HG02885 (cell line): ENCODE measurements around the gene SFMBT2.
"Not testable (repeated sequence)": the region's sequence is repeated elsewhere in the genome, so short reads cannot be mapped to it uniquely, and the experiment has no call there.

Experiments
- ATAC-seq: cut with Tn5 transposase; IDR thresholded peaks from one replicate; pipeline ENCODE4 v1.9.1; 2021; ENCODE audit warnings: mild to moderate bottlenecking; ENCODE audit not compliant: unreplicated experiment, poor library complexity

Gene SFMBT2

GRCh38 chr10:7405637-7406036, 5.2 kb downstream of the SFMBT2 start:
- ATAC-seq, result no peak

- ATAC-seq, result no peak
Measured at GRCh38 chr10:7403620-7404019, 7.2 kb downstream of the SFMBT2 start.

- no peak for ATAC-seq
Measured at GRCh38 chr10:7401782-7402181, 9.1 kb downstream of the SFMBT2 start.

DNA sequence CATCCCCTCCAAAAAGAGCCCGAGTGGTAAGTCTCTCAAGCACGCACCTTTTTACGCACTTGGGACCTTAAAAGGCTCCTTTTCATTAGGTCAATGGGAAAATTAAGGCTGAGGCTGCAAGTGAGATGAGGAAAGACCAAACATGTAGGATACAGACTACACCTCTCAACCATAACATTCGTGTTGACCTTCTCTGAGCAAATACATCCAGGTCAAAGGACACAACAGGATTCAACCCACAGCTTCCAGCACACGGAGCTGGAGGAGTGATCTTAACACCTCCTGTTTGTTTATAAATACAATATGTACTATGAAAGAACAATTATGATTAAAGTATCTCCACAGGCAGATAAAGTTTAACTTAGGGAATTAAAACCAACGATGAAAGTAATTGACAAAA, 9.7 kb downstream of the SFMBT2 start:
- ATAC-seq, result no peak

- ATAC-seq, result no peak
Measured at GRCh38 chr10:7400068-7400715, 10.6 kb downstream of the SFMBT2 start.

GRCh38 chr10:7399533-7399932, 11.3 kb downstream of the SFMBT2 start:
- no peak for ATAC-seq

GRCh38 chr10:7397049-7398035, 13.5 kb downstream of the SFMBT2 start:
- ATAC-seq, result no peak

GRCh38 chr10:7392301-7392700, 18.5 kb downstream of the SFMBT2 start:
- not testable (repeated sequence) for ATAC-seq

DNA sequence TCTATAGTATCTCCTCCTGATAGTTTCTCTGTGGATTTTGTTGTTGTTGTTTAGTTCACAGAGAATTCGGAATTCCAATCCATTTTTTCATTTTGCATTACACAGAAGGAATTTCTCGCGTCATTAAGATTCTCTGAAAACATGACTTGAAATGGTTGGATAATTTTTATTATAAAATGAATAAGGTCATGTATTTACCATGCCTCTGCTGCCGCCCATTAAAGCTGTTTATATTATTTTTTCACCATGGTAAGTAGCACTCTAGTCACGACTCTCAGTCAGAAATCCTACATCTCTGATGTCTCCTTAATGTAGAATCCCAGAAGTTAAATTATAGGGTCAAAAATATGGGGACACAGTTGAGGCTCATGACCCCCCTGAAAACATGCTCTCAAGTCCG, 19.1 kb downstream of the SFMBT2 start:
- no peak for ATAC-seq

DNA sequence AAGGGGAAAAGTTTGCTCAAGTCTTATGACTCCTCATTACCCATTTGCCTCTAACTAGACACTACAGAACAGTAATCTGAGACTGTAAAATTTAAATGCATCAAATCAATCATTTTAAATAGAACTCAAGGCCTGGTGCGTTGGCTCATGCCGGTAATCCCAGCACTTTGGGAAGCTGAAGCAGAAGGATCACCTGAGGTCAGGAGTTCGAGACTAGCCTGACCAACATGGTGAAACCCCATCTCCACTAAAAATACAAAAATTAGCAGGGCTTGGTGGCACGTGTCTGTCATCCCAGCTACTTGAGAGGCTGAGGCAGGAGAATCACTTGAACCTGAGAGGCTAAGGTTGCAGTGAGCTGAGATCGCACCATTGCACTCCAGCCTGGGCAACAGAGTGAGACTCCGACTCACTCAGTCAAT, 20.1 kb downstream of the SFMBT2 start:
- not testable (repeated sequence) for ATAC-seq

GRCh38 chr10:7389844-7390243, 21.0 kb downstream of the SFMBT2 start:
- peak; percentile 28 for ATAC-seq

DNA sequence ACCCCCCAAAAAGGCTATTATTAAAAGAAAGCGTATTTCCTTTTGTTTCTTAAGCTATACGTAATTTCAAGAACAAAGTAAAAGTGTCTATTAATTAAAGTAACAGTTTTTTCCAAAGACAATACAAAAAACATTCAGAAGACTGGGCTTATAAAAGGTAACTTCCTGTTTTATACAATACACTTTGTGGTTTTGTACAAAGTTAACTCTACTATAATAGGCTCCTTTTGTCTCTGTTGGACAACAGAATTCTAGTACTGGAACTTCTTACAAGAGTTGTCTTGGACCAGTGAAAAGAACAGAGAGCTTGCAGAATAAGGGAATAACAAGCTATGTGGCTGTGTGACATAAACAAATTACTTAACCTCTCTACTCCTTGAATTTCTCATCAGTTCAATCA, 21.5 kb downstream of the SFMBT2 start:
- ATAC-seq, result peak; percentile 49

DNA sequence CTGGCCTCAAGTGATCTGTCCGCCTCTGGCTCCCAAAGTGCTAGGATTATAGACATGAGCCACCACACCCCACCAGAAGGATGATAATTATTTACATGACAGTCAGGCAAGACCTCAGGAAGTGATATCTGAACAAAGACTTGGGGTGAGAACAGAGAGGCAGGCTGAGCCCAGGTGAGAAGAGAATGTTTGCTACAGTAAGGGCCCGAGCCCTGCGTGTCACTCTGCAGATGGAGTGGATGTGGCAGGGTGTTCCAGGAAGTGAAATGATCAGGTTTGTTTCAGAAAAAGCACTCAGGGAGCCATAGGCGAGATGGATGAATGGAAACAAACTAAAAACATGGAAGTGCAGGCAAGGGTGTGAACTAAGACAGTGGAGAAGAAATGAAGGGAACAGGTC, 22.2 kb downstream of the SFMBT2 start:
- ATAC-seq, result no peak

DNA sequence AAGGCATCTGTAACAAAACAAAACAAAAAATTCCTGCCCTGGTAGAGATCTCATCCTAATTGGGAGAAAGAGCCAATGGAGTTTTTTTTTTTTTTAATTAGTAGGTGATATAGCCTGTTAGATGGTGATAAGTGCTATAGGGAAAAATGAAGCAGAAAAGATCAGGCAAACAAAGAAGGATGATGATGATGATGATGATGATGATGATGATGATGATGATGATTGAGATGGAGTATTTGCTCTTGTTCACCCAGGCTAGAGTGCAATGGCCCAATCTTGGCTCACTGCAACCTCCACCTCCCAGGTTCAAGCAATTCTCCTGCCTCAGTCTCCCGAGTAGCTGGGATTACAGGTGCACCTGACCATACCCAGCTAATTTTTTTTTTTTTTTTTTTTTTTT, 22.7 kb downstream of the SFMBT2 start:
- not testable (repeated sequence) for ATAC-seq

DNA sequence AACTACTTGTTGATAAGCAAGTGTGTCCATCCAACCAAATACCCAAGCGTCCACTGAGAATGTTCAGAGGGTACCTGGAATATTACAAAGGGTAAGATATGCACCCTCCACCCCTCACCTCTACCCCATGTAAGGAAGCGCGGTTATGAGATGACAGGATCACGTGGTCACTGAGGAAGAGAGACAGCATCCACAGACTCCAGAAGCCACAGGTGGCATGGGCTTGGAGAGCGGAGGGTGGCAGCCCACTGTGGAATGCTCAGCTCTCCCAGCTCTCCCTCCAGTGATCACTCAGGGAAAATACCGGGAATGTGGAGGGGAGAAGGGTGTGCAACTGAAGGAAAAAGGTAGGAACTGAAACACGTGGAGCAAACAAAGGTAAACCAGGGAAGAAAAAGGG, 25.7 kb downstream of the SFMBT2 start:
- no peak for ATAC-seq

- ATAC-seq, result no peak
Measured at GRCh38 chr10:7383442-7383841, 27.4 kb downstream of the SFMBT2 start.

DNA sequence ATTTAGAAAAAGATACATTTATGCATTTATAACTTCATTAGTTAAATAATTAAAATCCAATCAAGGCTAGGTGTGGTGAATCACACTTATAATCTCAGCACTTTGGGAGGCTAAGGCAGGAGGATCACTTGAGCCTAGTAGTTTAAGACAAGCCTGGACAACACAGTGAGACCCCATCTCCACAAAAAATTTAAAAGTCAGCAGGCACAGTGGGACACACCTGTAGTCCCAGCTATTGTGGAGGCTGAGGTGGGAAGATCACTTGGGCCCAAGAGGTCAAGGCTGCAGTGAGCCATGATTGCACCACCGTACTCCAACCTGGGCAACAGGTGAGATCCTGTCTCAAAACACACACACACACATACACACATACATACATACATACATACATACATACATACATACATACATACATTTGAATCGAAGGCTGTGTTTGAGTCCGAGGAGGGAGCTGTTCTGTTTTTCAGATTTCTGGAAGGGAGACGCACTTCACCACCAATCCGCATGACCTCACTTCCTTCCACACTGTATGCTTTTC, 30.1 kb downstream of the SFMBT2 start:
- ATAC-seq, result no peak

- ATAC-seq, result no peak
Measured at GRCh38 chr10:7378602-7379403, 32.0 kb downstream of the SFMBT2 start.

DNA sequence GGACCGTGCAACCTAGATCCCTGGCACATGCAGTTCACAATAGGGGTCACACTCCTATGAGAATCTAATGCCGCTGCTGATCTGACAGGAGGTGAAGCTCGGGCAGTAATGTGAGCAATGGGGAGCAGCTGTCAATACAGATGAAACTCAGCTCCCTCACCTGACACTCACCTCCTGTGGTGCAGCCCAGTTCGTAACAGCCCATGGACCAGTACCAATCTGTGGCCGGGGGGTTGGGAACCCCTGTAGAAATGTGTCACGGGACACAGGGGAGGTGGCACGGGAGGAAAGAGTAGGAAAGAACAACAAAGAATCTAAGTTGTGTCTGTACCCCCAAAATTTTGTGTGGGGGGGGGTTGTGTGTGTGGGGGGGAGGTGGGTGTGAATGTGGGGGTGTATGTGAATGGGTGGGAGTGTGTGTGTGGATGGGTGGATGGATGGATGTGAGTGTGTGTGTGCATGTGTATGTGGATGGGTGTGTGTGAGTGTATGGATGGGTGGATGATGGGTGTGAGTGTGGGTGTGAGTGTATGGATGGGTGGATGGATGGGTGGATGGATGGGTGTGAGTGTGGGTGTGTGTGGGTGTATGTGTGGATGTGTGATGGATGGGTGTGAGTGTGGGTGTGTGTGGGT, 33.1 kb downstream of the SFMBT2 start:
- no peak for ATAC-seq

- ATAC-seq, result no peak
Measured at GRCh38 chr10:7374795-7375194, 36.0 kb downstream of the SFMBT2 start.
